ENCODE results near the gene SOX30. TPM values are rescaled to one million over a fixed set of nuclear protein-coding genes. Genes with fewer than 3 reads are reported as not detected.

The SOX30 gene
- total RNA-seq, 1 donor = 0.09 TPM

DNA sequence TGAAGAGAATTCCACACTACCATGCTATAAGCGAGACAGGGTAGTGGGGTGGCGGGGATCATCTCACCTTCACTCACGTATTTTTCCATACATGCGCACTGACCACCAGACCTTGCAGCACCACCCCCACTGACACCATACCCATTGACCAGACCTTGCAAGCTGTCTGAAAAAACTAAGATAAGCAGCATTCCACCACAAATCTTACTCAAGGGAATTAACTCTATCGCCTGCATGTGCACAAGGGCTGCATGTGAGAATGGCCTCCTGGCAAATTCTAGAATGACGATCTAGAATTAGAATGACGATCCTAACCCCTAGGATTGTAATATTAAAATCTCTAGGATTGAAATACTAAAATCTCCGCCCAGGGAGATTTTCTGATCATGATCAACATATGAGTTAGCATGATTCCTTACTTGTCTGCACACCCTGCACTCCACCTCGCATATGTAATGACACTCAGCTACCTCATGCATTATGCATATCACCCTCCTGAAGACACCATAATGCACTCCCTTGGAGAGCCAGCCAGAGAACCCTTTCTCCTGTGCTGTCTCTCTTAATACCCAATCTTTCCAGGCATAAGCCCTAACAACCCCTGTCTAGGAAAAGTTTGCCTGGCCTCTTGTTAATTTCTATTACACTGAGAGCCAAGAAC is 11.7 kb downstream of the SOX30 start:
- DNase-seq (ENCODE audit: low read depth) = no peak
- TF ChIP-seq, protein P1, sequence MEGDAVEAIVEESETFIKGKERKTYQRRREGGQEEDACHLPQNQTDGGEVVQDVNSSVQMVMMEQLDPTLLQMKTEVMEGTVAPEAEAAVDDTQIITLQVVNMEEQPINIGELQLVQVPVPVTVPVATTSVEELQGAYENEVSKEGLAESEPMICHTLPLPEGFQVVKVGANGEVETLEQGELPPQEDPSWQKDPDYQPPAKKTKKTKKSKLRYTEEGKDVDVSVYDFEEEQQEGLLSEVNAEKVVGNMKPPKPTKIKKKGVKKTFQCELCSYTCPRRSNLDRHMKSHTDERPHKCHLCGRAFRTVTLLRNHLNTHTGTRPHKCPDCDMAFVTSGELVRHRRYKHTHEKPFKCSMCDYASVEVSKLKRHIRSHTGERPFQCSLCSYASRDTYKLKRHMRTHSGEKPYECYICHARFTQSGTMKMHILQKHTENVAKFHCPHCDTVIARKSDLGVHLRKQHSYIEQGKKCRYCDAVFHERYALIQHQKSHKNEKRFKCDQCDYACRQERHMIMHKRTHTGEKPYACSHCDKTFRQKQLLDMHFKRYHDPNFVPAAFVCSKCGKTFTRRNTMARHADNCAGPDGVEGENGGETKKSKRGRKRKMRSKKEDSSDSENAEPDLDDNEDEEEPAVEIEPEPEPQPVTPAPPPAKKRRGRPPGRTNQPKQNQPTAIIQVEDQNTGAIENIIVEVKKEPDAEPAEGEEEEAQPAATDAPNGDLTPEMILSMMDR (IDR thresholded peaks at IDR 0.05; ENCODE audit: insufficient read depth, low read length) = no peak
- H3K4me3 ChIP-seq (ENCODE audit: low read depth, low read length) = no peak overlapping the region

DNA sequence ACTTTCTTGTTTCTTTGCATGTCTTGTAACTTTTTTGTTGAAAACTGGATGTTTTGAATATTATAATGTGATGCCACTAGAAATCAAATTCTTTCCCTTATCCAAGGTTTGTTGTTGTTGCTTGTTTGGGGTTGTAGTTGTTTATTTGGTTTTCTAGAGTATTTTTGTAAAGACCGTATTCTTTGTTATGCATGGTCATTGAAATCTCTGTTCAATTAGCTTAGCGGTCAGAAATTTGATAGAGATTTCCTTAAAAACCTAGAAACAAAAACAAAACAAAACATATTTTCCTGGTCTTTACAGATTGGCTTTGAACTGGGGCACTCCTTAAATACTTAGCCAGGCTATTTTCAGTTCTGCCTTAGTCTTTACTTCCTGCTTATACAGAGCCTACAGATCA is 21.9 kb downstream of the SOX30 start:
- DNase-seq (ENCODE audit: low read depth) = no peak
- H3K4me3 ChIP-seq (ENCODE audit: low read depth, low read length) = no peak overlapping the region
- TF ChIP-seq, protein P1 (IDR thresholded peaks at IDR 0.05; ENCODE audit: insufficient read depth, low read length) = no peak

DNA sequence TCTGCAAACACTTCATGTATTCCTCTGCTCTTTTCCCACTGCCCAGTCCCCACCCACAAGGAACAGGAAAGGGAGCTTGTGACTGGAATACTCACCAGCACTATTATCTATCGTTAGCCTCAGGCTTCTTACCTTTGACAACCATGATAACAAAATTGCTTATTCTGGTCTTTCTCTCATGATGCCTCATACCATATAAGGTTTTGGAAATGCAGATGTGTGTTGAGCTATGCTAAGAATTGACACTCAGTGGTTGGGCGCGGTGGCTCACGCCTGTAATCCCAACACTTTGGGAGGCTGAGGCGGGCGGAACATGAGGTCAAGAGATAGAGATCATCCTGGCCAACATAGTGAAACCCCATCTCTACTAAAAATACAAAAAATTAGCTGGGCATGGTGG is 25.4 kb downstream of the SOX30 start:
- TF ChIP-seq, protein P1 (IDR thresholded peaks at IDR 0.05; ENCODE audit: insufficient read depth, low read length) = no peak
- no peak overlapping the region for H3K4me3 ChIP-seq (ENCODE audit: low read depth, low read length)
- no peak for DNase-seq (ENCODE audit: low read depth)

DNA sequence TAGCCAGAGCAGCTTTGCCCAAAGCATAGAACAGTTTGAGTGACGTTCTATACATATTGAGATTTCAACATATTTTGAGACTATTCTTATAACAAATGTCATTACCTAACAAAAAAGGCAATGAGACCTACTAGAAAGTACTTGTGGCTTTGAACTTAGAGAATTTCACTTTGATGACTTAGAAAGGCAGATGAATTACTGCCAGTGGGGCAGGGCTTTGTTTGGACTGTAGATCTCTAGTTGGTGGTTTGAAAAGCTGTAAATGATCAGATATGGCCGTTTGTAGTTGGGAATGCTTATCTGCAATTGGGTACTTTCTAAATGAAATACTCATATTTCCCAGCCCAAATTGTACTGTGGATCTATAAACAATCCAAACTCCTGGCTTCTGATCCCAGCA is 28.1 kb downstream of the SOX30 start:
- DNase-seq (ENCODE audit: low read depth) = no peak
- TF ChIP-seq, protein P1 (IDR thresholded peaks at IDR 0.05; ENCODE audit: insufficient read depth, low read length) = no peak
- H3K4me3 ChIP-seq (ENCODE audit: low read depth, low read length) = no peak overlapping the region

DNA sequence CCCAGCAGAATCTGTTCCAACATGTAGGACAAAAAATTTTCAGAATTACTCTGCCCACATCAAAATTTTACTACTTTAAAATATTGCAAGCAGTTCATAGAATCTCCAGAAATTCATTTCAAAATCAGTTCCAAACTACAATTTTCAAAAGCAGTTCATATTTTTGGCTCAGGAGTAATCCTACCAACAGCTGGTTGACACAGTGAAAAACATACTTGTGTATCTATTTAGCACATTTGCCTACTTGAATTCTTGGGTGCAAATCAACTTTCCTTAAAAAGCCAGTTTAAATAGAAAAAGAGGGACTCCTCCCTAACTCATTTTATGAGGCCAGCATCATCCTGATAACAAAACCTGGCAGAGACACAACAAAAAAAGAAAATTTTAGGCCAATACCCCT is 31.5 kb downstream of the SOX30 start:
- TF ChIP-seq, protein P1 (IDR thresholded peaks at IDR 0.05; ENCODE audit: insufficient read depth, low read length) = no peak

DNA sequence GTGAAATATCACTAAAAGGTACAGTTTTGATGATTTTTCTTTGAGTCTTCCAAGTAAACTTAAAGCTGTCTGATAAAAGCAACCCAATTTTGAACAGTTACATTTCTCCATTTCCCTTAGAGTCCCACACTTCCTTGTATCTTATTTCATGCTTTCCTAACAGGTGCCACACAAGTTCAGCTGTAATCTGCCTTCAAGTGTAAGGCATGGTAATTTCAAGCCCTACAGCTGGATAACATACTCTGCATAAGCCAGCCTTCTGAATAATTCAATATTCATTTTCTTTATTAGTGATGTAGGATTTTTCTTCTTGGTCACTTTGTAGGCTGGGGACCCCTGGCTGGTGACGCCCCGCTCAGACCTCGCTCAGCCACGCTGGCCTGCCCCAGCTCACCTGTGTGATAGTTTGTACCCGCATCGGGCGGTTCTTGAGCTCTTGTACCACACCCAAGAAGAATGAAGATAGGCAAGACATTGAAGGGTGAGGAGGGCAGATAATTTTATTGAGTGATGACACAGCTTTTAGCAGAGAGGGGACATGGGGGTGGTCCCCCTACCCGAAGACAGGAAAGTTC is 34.0 kb downstream of the SOX30 start:
- no peak overlapping the region for H3K4me3 ChIP-seq (ENCODE audit: low read depth, low read length)
- TF ChIP-seq, protein P1 (IDR thresholded peaks at IDR 0.05; ENCODE audit: insufficient read depth, low read length) = no peak
- DNase-seq (ENCODE audit: low read depth) = no peak

More for the DNA sequence above, 31.5 kb downstream of the SOX30 start:
- no peak overlapping the region for H3K4me3 ChIP-seq (ENCODE audit: low read depth, low read length)
- no peak for DNase-seq (ENCODE audit: low read depth)

Measured in fibroblast of the aortic adventitia (primary cell).